Cardiac muscle cell (in vitro differentiated cells and primary cell): ENCODE results near the gene IDS. TPM values are rescaled to one million over a fixed set of nuclear protein-coding genes. Genes with fewer than 3 reads are reported as not detected.

Experiments used
- DNase-seq, 2 donors: peaks; one replicate each; pipeline versions ENCODE4 v3.0.0 to v3.0.0-alpha.2; 2010 to 2017; ENCODE audit warnings: low read depth in 1 of 2, low spot score in 1 of 2
- H3K27ac ChIP-seq: fragments of 200-600 bp; sonication (generic); 2 replicates; pipeline ENCODE4 v1.5.1; 2016
- H3K27me3 ChIP-seq: fragments of 200-600 bp; sonication (generic); 2 replicates; pipeline ENCODE4 v1.6.0; 2016; ENCODE audit warnings: control low read depth
- H3K36me3 ChIP-seq: fragments of 200-600 bp; sonication (generic); 2 replicates; pipeline ENCODE4 v1.5.1; 2016; ENCODE audit warnings: control low read depth
- H3K4me1 ChIP-seq: fragments of 200-600 bp; sonication (generic); 2 replicates; pipeline ENCODE4 v1.8.1; 2017; ENCODE audit warnings: low read depth, mild to moderate bottlenecking, mixed run types
- H3K4me3 ChIP-seq: fragments of 200-600 bp; sonication (generic); 2 replicates; pipeline ENCODE4 v1.5.1; 2016; ENCODE audit warnings: mild to moderate bottlenecking
- H3K9me3 ChIP-seq: fragments of 200-600 bp; sonication (generic); 2 replicates; pipeline ENCODE4 v1.5.1; 2017; ENCODE audit warnings: low read depth, mild to moderate bottlenecking, control low read depth
- CTCF ChIP-seq: IDR thresholded peaks from 2 replicates; pipeline ENCODE4 v1.5.1; 2012; ENCODE audit warnings: low read depth, mild to moderate bottlenecking, low read length
- polyA plus RNA-seq: library from polyadenylated mRNA; unstranded; fragments of >200 nt; fragmentation: Nextera tagmentation; extraction: Ambion mirVana; gene quantifications from 2 replicates; pipeline ENCODE4 v1.2.1, GENCODE V29; 2016
- total RNA-seq: library from RNA; depleted of rRNA; stranded (reverse); fragments of >200 nt; gene quantifications from 2 replicates; pipeline ENCODE4 v1.2.3, GENCODE V29; 2016

The IDS gene
- total and polyA plus RNA-seq, 2 experiments from 2014 or later: 27.8 to 38.6 TPM

DNA sequence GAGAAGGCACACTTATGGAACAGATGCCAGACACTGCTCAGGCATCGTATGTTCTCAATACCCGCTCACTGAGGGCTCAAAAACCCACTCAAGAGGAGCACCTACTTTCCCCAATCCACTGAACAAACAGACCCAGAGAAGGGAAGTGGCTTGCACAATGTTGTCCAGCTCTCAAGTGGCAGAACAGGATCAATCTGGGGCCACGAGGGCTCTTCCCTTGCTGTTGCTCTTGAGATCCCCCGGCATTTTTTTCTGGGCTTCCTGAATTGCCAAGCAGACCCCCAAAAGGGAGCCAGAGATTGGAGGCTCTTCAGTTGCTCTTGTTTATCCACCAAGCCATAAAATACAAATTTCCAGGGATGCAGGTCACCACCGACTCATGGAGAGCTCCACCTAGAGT is 35.7 kb downstream of the IDS start:
- H3K27me3 ChIP-seq: peaks cover 6% of the 10 kb centered on the region
- no peak for DNase-seq
- TF ChIP-seq CTCF: no peak
- no peaks in the 10 kb centered on the region for H3K36me3 ChIP-seq
- H3K27ac ChIP-seq: no peak overlapping the region
- no peaks in the 10 kb centered on the region for H3K4me1 ChIP-seq
- no peaks in the 10 kb centered on the region for H3K9me3 ChIP-seq
- no peak overlapping the region for H3K4me3 ChIP-seq

GRCh38 chrX:149467920-149468319 is 37.2 kb downstream of the IDS start:
- Histone ChIP-seq H3K4me1 (no peaks in the 10 kb centered on the region), H3K36me3 (no peaks in the 10 kb centered on the region), H3K27ac (no peak overlapping the region), H3K4me3 (no peak overlapping the region), H3K9me3 (no peaks in the 10 kb centered on the region), H3K27me3 (peaks cover 6% of the 10 kb centered on the region)
- no peak for DNase-seq
- TF ChIP-seq CTCF: no peak

- Histone ChIP-seq H3K9me3 (no peaks in the 10 kb centered on the region), H3K4me3 (no peak overlapping the region), H3K27me3 (peaks cover 6% of the 10 kb centered on the region), H3K4me1 (no peaks in the 10 kb centered on the region), H3K27ac (no peak overlapping the region), H3K36me3 (no peaks in the 10 kb centered on the region)
- no peak for DNase-seq
- TF ChIP-seq CTCF: no peak
Measured at GRCh38 chrX:149467461-149467860, 37.6 kb downstream of the IDS start.

- peak in 1 of 2 donors; percentile 49 for DNase-seq
- no peaks in the 10 kb centered on the region for H3K36me3 ChIP-seq
Measured at GRCh38 chrX:149462849-149463248, 42.3 kb downstream of the IDS start.

DNA sequence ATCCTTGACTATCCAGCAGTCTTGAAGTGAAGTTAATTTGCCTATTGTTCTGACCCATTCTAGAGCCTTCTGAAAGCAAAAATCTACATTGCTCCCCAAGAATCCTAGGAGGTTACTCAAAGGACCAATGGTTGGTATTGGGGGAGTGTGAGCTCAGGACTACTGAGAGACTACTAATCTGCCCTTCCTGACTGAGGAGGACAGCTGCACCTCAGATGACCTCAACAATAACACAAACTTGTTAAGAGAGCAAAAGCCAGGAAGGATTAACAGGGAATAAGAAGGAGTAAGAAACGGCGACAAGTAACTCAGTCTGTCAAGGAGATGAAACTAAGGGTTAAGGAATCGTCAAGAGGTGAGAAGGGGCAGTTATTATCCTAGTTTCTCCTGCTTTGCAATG is 43.4 kb downstream of the IDS start:
- H3K4me1 ChIP-seq: no peaks in the 10 kb centered on the region
- H3K27ac ChIP-seq: no peak overlapping the region
- TF ChIP-seq CTCF: no peak
- H3K27me3 ChIP-seq: no peaks in the 10 kb centered on the region
- no peaks in the 10 kb centered on the region for H3K36me3 ChIP-seq
- no peak for DNase-seq
- no peaks in the 10 kb centered on the region for H3K9me3 ChIP-seq
- no peak overlapping the region for H3K4me3 ChIP-seq

More at GRCh38 chrX:149462849-149463248, 42.3 kb downstream of the IDS start:
- H3K27me3 ChIP-seq: no peaks in the 10 kb centered on the region
- no peaks in the 10 kb centered on the region for H3K9me3 ChIP-seq
- H3K27ac ChIP-seq: no peak overlapping the region
- no peaks in the 10 kb centered on the region for H3K4me1 ChIP-seq
- H3K4me3 ChIP-seq: no peak overlapping the region
- TF ChIP-seq CTCF: no peak

DNA sequence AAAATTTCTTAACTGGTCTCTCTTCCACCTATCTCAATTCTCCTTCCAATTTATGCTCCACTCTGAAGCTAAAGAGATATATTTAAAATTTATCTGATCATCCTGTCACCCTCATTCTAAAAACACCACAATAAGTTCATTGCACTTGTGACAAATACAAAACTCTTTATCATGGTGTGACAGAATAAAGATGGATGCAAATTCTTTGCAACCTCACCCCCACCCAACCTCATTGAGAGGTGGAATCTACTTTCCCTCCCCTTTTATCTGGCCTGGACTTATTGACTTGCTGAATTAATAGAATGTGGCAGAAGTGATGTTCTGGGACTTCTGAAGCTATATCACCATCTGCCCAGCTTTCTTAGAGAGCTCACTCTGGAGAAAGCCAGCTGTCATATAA is 46.5 kb downstream of the IDS start:
- Histone ChIP-seq H3K27me3 (no peaks in the 10 kb centered on the region), H3K4me1 (no peaks in the 10 kb centered on the region), H3K27ac (no peak overlapping the region), H3K4me3 (no peak overlapping the region), H3K9me3 (no peaks in the 10 kb centered on the region), H3K36me3 (no peaks in the 10 kb centered on the region)
- no peak for DNase-seq
- no peak for TF ChIP-seq CTCF
